Spleen (tissue), 7 donors: ENCODE measurements around the gene MCM3AP.

Experiments
- POLR2A ChIP-seq, 3 donors: fragments of 450-650 bp; IDR thresholded peaks; one replicate each; pipeline ENCODE4 v1.5.1; 2017; ENCODE audit warnings: antibody characterized with exemption in 3 of 3, mild to moderate bottlenecking in 1 of 3
- TF ChIP-seq, protein P1 (sequence below), 11 experiments: fragments of 200-600 bp in 7 of 11; fragments of 450-650 bp in 4 of 11; sonication (generic) in 4 of 11; IDR thresholded peaks in 8 of 11; conservative IDR thresholded peaks in 3 of 11; 1 replicate in 7 of 11; 2 replicates in 4 of 11; pipeline versions ENCODE4 v1.4.0 to v1.8.0; 2016 to 2021; ENCODE audit warnings: antibody characterized with exemption in 11 of 11, inconsistent platforms in 4 of 11, mild to moderate bottlenecking in 1 of 11
- donor health status: DM: no; HTN: no; CAD: no; lungs with moderate emphysema.
- donor health status: DM: no; HTN: no; CAD: no.
- donor health status: DM: no; HTN: no; CAD: no.

DNA sequence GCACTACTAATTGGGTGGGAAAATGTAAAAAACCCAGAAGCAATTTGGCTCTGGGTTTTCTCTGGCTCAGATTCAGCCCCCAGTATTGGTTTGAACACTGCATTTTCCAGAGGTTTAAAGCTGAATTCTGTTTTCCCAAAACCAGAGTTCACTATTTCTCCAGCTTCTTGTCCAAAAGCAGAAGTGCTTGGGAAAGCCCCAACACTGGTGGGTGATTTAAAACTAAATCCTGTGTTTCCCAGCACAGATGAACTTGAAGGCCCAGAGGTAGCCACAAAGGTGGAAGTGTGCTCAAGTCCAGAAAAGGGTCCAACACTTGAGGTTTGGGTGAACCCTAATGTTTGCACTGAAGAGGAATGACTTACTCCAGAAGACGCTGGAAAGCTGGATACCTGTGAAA, 678 bp downstream of the MCM3AP start:
- TF ChIP-seq, protein P1, sequence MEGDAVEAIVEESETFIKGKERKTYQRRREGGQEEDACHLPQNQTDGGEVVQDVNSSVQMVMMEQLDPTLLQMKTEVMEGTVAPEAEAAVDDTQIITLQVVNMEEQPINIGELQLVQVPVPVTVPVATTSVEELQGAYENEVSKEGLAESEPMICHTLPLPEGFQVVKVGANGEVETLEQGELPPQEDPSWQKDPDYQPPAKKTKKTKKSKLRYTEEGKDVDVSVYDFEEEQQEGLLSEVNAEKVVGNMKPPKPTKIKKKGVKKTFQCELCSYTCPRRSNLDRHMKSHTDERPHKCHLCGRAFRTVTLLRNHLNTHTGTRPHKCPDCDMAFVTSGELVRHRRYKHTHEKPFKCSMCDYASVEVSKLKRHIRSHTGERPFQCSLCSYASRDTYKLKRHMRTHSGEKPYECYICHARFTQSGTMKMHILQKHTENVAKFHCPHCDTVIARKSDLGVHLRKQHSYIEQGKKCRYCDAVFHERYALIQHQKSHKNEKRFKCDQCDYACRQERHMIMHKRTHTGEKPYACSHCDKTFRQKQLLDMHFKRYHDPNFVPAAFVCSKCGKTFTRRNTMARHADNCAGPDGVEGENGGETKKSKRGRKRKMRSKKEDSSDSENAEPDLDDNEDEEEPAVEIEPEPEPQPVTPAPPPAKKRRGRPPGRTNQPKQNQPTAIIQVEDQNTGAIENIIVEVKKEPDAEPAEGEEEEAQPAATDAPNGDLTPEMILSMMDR (IDR thresholded peaks at IDR 0.05 in 8 of 11, conservative IDR thresholded peaks at IDR 0.05 in 3 of 11): no peak
- no peak for TF ChIP-seq POLR2A (IDR thresholded peaks at IDR 0.05)
